Measurements from ENCODE around the gene GRM4.

The GRM4 gene

DNA sequence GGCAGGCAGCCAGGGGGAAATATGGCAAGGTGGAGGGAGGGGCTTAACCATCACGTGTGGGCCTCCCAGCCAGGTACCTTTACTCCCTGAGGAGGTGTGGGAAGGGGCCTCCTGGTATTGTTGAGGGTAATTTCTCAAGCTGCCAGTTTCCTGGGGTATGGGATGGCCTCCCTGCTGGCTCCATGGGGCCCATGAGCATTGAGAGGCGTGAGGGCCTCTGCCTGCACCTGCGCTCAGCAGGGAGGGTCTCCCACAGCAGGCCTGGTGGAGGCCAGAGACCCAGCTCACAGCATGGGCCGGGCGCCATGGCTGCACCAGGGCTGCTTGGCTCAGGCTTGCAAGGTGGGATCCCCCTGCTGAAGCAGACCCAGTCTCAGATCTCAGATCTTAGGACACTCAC, 113.0 kb downstream of the GRM4 start:
- no peak for DNase-seq (ENCODE audit: extremely low spot score, insufficient read length, low read depth)
- no peak for FAIRE-seq

DNA sequence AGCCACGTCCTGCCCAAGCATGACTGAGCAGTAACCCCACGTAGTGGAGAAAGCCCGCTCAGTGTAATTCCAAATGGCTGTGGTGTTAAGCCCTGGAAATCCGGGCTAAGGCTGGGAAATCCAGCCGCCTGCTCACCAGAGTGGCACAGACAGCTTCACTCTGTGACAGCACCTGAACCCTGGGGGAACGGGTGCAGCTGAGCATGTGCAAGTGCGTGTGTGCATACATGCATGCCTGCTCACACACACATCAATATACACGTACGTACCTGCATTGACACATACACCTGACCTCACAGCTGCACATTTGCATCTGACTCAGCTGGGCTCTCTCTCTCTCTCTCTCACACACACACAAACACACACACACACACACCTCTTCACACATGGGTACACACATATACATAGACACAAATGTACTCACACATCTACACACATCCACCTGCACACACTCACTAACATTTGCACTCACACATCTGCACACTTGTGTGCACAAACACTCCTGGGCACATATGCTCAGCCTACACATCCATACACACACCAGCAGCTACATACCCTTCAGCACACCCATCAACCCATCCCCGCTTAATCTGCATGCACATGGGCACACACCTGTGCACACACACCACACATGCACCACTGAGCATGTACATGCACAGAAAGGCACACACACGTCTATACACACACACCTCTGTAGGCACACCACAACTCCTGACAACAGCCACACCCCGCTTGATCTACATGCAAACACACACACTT, 114.1 kb downstream of the GRM4 start:
- FAIRE-seq (no peak), DNase-seq (ENCODE audit: extremely low spot score, insufficient read length, low read depth) (no peak)

DNA sequence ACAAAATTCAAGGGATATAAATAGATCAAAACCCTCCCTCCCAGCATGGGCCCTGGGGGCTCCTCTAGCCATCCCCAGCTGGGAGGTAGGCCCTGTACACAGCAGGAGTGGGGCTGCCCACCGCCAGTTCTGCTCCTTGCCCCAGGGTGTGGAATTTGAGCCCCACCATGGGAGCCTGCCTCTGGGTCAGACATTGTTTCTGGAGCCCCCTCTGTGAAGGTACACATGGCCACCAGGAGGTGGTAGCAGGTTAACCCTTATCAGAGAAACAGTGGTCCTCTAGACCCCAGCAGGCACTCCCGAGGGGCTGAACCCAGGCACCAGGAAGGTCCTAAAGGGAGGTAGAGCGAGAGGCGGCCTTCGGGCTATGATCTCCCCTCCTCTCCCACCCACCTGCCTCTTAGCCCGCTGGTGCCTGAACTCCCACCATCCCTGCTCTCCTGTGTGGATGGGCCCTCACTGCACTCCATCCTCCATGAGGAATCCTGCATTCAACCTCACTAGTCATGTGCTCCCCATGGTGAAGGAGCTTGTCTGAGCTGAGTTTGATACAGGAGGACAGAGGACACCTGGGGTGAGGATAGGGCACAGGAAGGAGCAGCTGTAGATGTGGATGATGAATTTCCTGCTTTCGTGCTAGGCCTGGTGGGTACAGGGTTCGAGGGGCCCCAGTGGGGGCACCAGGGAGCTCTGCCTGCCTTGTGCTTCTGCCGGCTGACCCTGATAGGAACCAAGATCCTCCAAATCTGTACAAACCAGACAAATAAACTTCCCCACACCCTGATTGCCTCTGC, 114.9 kb downstream of the GRM4 start:
- FAIRE-seq (no peak), DNase-seq (ENCODE audit: extremely low spot score, insufficient read length, low read depth) (no peak)

DNA sequence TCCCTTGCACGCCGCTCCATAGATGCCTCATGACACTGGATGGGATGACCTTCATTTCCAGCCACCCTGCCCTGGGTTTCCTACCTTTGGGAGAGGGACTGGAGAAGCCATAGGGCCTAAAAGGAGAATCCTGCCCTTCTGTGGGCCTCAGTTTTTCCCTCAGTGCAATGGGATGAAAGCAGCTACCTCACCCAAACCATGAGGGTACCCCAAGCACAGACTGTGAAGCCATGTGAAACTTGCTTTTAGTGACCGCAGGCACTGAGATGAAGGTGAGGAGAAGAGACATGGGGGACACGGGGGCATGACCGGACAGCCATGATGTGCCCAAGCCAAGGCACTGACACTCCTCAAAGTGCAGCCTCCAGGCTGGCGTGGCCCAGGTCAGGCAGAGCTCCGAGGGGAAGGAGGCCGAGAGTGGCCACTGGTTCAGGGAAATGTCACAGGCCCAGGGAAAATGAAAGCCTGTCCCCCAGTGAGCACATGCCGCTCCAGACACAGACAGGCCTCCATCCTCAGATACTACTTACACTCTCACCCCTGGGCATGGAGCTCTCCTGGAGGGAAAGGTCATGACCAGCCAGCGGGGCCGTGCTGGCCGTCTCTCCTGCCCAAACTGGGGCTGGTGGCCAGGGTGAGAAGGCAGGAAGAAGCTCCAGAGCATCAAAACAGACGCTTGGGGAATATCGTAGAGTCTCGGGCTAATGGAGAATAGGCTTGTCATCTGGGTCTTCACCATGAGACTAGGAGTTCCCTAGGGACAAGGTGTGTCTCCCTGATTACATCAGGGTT, 116.2 kb downstream of the GRM4 start:
- FAIRE-seq (no peak), DNase-seq (ENCODE audit: extremely low spot score, insufficient read length, low read depth) (no peak)

DNA sequence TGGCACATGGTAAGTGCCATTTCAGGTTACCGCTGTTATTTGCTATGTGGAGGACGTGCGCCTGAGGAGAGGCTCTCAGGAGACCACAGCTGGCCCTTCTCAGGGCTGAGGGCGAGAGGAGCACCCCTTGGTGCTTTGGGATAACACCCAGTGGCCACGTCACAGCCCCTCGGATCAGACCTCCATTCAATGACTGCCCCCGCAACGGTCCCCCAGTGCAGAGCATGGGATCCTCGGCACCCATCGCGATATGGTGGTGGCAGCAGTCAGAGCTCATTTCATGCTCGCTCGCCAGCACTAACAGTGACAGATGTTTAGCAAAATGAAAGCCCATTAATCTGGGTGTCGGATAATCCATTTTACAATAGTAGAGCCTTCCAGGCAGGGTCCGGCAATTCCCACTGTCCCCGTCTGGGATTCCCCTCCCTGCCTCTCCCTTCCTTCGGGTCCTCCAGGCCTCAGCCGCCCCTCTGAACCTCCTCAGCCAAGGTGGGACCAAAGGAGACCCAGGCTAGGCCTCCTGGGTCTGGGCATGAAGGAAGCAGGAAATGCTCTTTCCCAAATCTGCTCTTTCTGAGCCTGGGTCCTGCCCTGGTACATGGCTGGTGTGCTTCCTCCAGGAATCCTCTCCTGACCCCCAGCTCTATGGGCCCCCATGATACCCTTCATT, 117.1 kb downstream of the GRM4 start:
- DNase-seq (ENCODE audit: extremely low spot score, insufficient read length, low read depth) = no peak

DNA sequence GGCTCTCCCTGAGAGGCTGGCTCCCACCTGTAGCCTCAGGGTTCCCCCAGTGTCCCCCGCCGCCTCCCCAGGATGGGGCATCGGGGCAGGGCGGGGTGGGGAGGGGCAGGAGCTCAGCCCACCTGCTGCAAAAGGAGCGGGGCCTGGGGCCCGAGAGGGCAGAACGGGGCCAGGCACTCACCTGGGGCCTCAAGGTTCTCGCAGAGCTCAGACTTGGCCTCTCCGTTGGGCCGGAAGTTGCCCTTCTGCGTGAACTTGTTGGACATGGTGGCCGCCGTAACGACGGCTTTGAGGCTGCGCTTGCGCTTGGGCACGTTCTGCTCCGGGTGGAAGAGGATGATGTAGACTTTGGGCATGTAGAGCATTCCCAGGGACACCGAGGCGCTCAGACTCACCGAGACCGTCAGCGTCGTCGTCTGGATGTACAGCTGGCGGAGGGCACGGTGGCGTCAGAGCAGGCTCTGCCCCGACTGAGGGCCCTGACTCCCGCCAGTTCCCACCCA, 117.9 kb downstream of the GRM4 start:
- FAIRE-seq = no peak

More for the DNA sequence above, 117.1 kb downstream of the GRM4 start:
- no peak for FAIRE-seq

DNA sequence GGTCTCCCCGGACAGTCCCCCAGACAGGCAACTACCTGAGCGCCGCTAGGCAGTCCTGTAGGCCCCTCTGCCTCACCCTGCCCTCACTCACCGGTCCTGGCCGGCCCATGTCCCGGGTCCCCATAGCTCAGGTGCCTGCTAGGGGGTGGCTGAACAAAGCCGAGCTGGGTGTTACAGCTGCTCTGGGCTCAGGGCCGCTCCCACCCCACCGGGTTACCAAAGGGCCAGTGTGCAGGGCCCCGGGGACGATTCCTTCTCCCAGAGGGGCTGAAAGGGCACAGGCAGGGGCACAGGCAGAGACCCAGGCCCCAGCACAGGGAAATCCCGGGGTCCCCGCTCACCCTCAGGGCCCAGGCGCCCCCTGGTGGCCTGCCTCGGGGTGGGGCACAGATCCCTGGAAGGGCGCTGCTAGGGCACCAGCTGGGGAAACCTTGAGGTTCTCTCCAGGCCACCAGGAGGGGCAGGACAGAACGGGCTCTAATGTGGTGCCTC, 118.4 kb downstream of the GRM4 start:
- FAIRE-seq (no peak), DNase-seq (ENCODE audit: extremely low spot score, insufficient read length, low read depth) (peak; percentile 39)

More for the DNA sequence above, 117.9 kb downstream of the GRM4 start:
- no peak for DNase-seq (ENCODE audit: extremely low spot score, insufficient read length, low read depth)

DNA sequence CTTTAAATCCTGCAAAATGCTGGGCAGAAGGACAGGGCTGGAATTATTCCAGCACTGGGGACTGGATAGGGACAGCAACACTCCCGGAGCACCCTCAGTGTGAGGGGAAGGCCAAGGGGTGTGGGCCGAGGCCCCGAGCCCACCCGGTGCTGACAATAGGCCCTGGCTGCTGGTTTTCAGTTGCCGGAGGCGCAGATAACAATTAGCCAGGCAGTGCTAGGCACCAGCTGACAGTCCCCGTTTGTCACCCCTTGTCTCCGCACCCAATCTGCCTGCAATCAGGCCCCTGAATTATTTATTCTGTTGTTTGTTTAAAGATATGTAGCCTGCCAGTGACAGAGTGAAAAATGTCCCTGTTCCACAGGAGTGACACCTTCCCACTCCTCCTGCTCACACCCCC, 120.0 kb downstream of the GRM4 start:
- DNase-seq (ENCODE audit: extremely low spot score, insufficient read length, low read depth) = no peak
- no peak for FAIRE-seq

DNA sequence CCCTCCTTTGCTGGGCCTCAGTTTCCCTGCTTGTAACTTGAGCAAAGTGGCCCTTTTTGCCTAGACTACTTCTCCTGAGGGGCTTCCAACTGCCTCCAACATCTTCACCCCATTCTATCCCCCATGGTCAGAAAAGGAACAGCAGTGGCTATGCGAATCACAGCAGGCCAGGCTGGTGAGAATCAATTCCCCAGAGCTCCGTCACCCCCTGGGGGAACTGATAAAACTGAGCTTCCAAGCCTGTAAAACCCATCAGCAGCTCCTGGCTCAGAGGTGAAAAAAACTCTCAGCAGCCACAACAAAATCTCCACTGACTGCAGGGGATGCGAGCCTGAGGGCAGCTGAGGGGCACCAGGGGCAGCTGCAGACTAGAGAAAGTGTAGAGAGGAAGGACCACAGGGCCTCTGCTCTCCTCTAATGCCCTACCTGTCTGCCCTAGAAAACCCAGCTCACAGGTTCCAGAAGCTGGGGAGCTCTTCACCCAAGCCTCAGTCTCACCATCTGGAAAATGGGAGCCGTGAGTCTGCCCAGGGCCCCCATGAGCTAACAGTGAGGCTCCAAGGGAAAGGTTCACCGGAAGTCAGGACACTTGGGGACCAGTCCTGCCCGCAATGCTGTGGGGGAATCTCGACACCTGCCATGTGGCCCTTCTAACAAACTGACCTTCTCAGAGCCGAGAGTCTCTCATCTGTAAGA, 120.6 kb downstream of the GRM4 start:
- no peak for DNase-seq (ENCODE audit: extremely low spot score, insufficient read length, low read depth)
- no peak for FAIRE-seq

DNA sequence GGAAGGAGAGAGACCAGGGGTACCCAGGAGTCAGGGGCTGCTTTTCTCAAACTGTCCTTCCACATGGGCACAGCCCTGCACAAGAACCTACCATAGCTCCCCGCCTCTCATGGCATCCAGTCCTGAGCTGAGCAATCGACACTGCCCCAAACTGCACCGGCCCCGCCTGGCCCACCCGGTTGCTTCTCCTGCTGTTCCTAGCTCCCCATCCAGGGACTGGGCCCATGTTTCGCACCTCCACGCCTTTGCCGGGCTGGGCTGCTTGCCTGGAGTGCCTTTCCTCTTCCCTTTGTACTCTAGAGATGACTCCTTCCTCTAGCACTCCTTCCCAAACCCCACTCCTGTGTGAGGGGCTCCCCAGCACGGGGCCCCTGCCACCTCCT, 123.0 kb downstream of the GRM4 start:
- FAIRE-seq (no peak), DNase-seq (ENCODE audit: extremely low spot score, insufficient read length, low read depth) (no peak)

DNA sequence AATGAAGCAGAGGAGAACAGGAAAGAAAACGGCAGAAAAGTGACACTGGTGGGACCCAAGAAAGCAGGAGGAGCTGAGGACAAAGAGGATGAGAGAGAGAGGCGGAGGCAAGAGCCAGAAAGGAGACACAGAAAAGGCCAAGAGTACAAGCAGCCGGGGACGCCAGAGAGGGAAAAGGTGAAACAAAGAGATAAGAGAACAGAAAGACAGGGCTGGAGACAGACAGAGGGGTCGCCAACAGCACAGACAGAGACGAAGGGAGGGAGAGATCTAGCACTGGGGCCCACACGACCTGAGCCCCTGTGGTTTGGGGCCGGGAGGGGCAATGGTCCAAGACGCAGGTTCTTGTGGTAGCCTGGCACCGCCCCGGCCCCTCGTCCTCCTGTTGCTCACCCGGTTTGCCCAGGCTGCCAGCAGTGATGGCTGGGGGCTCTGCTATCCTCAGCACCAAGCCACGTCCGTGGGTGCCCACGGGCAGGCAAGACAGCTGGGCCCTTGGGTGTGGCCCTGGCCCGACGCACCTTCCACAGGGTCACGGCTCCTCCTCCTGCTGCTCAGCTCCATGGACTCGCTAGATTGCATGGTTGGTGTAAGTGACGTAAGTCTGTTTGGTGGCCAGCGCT, 123.5 kb downstream of the GRM4 start:
- FAIRE-seq (no peak), DNase-seq (ENCODE audit: extremely low spot score, insufficient read length, low read depth) (no peak)

DNA sequence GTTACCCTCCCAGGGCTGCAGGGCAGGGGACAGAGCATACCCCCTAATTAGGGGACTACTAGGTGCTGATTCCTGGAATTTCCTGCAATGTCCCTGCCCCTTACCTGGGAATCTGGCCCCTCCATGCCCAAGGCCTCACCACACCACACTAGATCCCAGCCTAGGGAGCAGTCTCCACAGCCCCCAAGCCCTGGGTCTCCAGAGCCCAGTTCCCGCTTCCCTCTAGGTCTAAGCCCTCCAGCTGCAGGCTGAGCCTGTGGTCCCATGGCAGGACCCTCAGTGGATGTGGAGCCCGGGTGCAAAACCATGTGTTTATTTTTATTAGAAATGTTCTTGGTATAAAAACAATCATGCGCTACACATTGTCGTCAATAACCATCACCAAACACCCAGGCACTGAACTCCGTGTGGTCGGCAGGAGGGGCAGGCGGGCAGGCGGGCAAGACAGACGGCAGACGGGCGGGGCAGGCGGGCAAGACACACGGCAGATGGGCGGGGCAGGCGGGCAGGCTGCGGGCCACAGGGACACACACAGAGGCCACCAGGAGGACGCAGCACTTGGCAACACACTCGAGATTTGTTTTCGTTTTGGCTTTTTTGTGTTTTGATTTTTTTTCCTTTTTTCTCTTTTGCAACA, 124.2 kb downstream of the GRM4 start:
- no peak for DNase-seq (ENCODE audit: extremely low spot score, insufficient read length, low read depth)
- no peak for FAIRE-seq

DNA sequence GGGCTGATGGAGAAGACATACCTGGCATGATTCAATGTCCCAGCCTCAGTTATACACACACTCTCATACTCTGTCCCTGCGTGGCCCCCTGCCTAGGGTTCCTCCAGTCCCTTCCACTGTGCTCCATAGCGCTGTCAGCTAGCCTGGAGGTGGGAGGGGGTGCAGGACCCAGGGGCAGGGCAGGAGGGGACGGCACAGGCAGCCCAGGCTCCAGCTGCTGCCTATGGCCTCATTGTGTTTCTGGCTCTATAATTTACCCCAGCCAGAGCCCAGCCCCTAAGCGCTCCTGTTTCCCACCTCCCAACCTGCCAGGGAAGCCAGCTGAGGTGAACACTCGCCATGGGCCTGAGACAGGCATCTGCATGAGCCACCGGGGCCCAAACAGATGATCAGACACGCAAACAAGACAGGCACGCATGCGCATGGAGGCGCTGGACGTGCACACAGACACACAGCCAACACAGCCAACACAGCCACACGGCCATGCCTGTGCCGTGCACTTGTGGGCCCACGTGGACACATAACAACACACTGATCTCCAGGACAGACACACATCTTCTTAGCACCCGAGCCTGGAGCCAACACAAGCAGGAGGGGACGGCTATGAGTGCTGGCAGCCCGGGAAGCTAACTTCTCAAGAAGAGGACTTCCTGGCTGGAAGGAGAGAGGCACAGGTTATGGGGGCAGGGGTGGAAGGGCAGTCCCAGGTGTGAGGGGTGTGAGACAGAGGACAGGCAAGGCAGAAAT, 124.9 kb downstream of the GRM4 start:
- no peak for FAIRE-seq
- DNase-seq (ENCODE audit: extremely low spot score, insufficient read length, low read depth) = no peak

DNA sequence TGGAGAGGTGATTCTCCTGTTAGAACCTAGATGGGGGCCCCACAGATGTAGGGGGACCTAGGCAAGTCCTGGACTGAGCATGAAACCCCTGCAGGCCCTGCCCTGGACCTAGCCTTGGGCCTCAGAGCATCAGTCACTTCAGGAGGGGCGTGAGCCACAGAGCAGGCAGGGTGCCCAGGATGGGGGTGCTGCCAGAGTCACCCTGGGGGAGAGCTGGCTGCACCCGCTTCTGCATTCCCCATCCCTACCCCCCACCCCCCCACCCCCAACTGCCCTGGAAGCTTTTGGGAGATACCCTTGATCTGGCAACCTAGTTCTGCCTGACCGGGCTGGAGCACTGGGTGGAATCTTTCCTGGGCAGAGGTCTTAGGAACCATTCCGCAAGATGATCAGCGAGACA, 125.6 kb downstream of the GRM4 start:
- no peak for FAIRE-seq
- no peak for DNase-seq (ENCODE audit: extremely low spot score, insufficient read length, low read depth)

DNA sequence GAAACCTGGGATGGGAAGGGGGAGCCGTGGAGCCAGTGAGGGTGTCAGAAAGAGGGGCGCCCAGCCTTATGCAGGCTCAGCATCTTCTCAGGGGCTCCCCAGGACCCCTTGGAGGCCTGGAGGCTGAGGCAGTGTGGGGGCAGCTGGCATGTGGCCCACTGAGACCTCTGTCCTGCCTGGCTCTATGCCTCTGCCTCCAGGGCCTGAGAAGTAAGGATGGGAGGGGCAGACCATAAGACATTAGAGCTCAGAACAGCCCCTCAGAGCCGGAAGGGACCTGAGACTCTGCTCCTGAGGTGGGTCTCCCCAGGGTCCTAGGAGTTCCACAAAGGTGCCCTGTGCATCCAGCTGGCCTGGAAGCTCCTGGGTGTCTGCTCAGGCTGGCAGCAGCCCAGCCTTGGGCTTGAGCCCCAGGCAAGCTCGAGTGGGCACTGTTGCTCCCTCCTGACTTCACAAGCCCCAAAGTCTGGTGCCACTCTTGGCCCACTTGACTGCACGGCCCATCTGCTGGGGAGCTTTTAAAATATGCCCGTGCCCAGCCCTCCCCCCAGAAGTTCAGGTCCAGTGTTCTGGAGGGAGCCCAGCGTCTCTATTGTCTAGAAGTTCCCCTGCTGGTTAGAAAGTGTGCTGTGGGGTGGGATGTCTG, 126.8 kb downstream of the GRM4 start:
- DNase-seq (ENCODE audit: extremely low spot score, insufficient read length, low read depth) (no peak), FAIRE-seq (no peak)

DNA sequence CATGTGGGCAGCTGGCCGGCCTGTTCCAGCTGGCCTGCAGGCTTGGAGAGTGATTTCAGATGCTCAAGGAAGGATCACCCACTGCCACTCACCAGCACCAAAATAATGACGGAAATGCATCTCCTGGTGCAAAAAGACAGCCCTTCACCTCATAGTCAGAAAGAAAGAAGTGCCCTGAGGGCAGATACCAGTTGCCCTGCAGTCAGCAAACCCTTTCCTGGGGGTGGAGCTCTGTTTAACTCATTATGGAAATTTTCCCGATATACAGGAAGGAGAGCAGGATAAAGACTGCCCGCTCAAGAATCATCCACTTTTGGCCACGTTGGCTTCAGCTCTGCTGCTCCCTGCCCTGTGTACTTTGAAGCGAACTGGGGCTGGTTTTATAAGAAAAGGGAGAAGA, 127.9 kb downstream of the GRM4 start:
- DNase-seq (ENCODE audit: extremely low spot score, insufficient read length, low read depth) (no peak), FAIRE-seq (no peak)

DNA sequence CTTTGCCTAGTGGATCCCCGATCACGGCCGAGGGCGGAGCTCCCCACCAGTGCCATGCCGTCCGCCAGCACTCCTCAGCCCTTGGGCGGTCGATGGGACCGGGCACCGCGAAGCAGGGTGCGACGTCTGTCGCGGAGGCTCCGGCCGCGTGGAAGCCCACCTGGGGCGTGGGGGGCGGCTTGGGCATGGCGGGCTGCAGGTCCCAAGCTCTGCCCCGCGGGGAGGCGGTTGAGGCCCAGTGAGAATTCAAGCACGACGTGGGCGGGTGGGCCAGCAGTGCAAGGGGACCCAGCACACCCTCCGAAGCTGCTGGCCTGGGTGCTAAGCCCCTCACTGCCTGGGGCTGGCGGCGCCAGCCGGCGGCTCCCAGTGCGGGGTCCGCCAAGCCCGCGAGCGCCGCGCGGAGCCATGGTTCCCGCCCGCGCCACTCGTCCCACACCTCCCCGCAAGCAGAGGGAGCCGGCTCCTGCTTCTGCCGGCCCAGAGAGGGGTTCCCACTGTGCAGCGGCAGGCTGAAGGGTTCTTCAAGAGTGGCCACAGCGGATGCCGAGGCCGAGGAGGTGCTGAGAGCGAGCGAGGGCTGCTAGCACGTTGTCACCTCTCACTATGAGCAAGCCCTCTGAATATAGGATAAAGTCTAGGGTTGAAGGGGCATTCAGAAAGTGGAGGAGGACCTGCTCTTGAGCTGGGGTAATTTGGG, 128.6 kb downstream of the GRM4 start:
- no peak for FAIRE-seq
- no peak for DNase-seq (ENCODE audit: extremely low spot score, insufficient read length, low read depth)
